GM12872 (cell line): ENCODE measurements around the gene TNS1.

Experiments
- TF ChIP-seq, protein P1 (sequence below): IDR thresholded peaks from 3 replicates; pipeline ENCODE4 v1.5.1; 2011; ENCODE audit warnings: low read depth, mild to moderate bottlenecking, low read length, moderate library complexity; ENCODE audit not compliant: insufficient read depth

Gene TNS1

DNA sequence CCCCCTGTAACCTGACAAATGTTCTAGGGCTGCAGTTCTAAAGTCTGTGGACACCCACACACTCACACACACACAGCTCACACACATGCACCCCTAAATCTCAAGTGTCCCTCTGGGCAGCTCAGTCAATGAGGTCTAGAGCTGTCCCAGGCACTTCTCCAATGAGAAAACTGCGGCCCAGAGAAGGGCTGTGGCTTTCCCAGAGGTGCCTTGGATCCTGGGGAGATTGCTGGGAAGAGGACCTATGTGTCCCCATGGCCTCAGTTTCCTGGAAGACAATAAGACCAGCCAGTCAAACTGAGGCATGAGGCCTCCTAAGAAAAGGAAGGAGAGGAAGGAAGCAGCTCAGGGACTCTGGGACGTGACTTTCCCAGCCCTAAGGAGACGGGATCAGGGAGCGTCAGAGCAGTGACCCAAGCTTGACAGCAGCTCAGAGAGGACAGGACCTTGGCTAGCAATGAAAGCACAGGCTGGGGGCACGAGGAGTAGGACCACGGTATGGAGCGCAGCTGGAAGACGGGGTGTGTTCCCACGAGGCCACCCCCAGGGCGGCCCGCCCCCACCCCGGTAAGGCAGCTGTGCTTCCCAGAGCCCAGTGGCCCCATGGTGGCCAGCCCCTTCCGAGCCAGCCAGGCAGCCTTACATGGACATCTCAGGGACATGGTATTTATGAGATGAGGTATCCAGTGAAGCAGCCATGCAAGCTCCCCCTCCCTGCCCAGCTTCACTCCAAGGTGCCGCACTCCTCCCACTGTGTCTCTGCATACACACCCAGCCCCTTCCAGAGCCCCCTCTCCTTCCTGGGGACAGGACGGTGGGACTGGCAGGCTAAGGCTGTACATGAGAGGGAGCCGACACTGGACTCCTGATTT lies 46.0 kb downstream of the TNS1 start:
- TF ChIP-seq, protein P1, sequence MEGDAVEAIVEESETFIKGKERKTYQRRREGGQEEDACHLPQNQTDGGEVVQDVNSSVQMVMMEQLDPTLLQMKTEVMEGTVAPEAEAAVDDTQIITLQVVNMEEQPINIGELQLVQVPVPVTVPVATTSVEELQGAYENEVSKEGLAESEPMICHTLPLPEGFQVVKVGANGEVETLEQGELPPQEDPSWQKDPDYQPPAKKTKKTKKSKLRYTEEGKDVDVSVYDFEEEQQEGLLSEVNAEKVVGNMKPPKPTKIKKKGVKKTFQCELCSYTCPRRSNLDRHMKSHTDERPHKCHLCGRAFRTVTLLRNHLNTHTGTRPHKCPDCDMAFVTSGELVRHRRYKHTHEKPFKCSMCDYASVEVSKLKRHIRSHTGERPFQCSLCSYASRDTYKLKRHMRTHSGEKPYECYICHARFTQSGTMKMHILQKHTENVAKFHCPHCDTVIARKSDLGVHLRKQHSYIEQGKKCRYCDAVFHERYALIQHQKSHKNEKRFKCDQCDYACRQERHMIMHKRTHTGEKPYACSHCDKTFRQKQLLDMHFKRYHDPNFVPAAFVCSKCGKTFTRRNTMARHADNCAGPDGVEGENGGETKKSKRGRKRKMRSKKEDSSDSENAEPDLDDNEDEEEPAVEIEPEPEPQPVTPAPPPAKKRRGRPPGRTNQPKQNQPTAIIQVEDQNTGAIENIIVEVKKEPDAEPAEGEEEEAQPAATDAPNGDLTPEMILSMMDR, result no peak

DNA sequence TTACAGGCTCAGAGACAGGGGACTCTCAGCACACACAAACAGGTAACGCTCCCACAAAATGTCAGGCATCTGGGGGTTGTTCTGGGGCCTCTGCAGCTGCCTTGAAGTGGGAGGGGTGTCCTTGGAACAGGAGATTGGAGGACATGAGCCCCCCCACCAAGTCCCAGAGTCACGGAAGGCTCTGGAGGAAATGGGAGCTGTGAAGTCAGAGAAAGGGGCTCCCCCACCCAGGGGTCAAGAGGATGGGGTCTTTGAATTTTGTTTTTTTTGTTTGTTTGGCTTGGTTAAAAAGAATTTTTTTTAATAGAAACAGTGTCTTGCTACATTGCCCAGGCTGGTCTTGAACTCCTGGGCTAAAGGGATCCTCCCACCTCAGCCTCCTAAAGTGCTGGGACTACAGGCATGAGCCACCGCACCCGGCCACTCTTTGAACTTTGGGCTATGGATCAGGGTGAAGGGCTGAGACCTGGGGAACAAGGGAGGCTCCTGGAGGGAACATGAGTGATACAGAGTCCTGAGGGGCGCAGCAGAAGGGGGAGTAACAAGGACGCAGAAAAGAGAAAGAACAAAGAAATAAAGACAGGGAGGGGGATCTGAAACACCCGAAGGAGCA lies 46.8 kb downstream of the TNS1 start:
- TF ChIP-seq, protein P1, result no peak

DNA sequence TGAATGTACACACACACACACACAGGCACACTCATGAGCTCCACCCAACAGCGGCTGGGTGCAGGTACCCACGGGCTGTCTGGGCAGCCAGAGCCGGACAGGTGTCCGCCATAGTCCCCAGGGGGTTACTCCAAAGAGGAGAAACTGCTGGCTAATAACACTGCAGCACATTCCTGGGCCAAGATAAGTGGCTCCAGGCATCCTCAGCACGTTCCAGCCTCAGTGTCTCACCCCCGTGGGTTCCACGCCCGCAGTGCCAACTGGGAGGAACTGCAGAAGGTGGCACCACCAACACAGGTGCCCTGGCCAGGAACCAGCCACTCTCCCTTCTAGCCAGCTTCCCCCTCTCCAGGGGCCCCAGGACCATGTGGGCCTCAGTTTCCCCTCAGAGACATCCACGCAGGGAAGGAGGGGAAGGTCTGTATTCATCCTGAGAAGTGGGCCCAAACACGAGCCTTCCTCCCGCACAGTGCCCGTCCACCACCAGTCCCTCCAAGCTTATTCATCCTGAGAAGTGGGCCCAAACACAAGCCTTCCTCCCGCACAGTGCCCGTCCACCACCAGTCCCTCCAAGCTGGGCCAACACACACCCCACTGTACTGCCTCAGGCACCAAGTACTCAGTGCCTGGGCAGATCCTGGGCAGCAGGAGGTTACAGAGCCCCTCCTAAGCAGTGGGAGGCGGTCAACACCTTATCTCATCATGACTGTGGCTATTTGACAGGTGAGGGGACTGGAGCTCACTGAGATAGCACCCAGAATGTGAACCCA lies 47.6 kb downstream of the TNS1 start:
- TF ChIP-seq, protein P1, result no peak

DNA sequence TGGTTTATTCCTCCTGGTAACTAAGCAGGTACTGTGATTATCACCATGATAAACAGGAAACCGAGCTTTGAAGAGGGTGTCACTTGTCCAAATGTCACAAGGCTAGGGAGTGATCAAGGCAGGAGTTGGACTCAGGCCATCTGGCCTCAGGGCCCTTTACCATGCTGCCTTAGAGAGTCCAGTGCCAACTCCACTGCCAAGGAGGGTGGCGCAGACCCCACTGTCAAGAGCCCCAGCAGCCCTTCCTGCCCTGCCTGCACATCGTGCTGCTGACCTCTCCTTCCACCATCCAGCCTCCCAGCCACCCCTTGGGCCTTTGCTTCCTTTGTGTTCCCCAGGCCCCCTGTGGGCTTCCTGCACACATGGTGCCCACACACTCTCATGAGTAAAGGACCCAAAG lies 48.3 kb downstream of the TNS1 start:
- TF ChIP-seq, protein P1, result no peak

DNA sequence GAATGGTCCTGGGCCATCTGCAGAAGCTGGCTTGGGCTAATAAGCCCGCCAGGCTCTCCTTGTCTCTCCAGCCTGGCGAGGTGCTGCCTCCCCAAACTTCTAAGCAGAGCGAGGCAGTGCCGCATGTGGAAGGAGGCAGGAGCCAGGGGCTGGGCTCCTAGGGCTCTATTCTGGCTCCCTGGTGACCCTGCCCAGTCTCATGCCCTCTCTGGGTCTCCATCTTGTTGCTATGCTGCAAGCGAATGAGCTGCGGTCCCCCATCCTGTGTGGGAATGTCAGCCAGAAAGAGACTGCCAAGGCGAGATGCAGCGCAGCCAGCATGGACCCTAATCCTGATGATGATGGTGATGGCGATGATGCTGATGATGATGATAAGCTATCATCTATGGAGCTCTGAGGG lies 48.7 kb downstream of the TNS1 start:
- TF ChIP-seq, protein P1, result no peak

DNA sequence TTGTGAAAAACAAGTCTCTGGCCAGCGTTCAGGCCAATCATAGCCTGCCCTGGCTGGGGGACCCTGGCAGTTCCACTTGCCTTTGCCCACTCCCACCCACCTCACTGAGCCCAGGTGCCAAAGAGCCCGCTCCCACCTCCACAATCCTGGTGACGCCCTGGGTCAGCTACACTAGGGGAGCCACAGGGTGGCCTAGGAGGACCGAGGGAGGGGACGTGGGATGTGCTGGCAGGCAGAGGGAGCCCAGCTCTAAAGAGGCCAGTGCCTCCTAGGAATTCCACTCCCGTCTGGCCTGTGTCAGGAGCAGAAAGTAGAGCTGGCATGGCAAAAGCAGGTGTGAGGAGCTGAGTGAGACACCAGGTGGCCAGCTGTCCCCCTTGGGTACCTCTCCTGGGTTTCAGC lies 49.3 kb downstream of the TNS1 start:
- TF ChIP-seq, protein P1, result no peak

DNA sequence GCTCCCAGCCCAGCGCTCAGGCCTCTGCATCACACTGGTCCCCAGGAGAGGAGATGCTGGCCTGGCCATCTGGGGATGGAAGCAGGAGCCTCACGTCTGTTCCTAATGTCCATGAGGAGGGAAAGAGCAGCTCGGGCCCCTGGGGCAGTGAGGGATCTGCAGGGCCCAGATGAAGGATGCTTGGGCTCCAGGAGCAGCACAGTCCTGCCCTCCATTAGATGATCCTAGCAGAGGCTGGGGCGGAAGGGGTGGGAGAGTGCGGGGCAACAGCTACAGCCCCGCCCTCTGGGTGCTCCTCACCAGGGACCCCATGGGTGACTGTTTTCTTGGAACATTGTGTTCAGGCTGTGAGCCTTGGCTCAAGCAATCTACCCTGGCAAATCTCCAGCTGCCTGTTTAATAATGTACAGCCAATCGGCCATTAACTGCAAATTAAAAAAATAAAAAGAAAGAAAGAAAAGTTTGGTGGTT lies 49.7 kb downstream of the TNS1 start:
- TF ChIP-seq, protein P1, result no peak
